Stomach (tissue), 9 donors: ENCODE results near the gene TULP1. TPM values are rescaled to one million over a fixed set of nuclear protein-coding genes. Genes with fewer than 3 reads are reported as not detected.

Experiments used
- DNase-seq, 2 donors: peaks; one replicate each; pipeline versions ENCODE4 v3.0.0 to v3.0.0-alpha.2; 2013 to 2019
- H3K27ac ChIP-seq, 5 donors: fragments of 200-600 bp in 4 of 5; sonication (generic) in 4 of 5; one replicate each; pipeline ENCODE4 v1.5.1; 2013 to 2019; ENCODE audit warnings: mild to moderate bottlenecking in 1 of 5, moderate library complexity in 1 of 5
- H3K27me3 ChIP-seq, 3 donors: fragments of 200-600 bp; sonication (generic); one replicate each; pipeline ENCODE4 v1.5.1; 2017 to 2019; ENCODE audit warnings: mixed run types in 1 of 3
- H3K36me3 ChIP-seq, 4 donors: fragments of 200-600 bp; sonication (generic); 1 replicate in 3 of 4; 2 replicates in 1 of 4; pipeline ENCODE4 v1.5.1; 2016 to 2019
- H3K4me1 ChIP-seq, 4 donors: fragments of 200-600 bp; sonication (generic); one replicate each; pipeline ENCODE4 v1.5.1; 2016 to 2019
- H3K4me3 ChIP-seq, 4 donors: fragments of 200-600 bp; sonication (generic) in 3 of 4; one replicate each; pipeline ENCODE4 v1.5.1; 2016 to 2019; ENCODE audit warnings: mild to moderate bottlenecking in 1 of 4
- H3K9me3 ChIP-seq, 4 donors: fragments of 200-600 bp; sonication (generic); one replicate each; pipeline ENCODE4 v1.5.1; 2016 to 2019
- CTCF ChIP-seq, 7 experiments: fragments of 450-650 bp in 4 of 7; fragments of 200-600 bp in 3 of 7; sonication (generic) in 3 of 7; IDR thresholded peaks; one replicate each; pipeline ENCODE4 v1.5.1; 2016 to 2019; ENCODE audit warnings: antibody characterized with exemption in 7 of 7, control low read depth in 2 of 7, mild to moderate bottlenecking in 1 of 7
- EP300 ChIP-seq: sonication (generic); formaldehyde crosslinking; IDR thresholded peaks from one replicate; pipeline ENCODE4 v1.6.1; 2017; ENCODE audit warnings: antibody characterized with exemption
- POLR2A ChIP-seq, 4 donors: fragments of 450-650 bp; IDR thresholded peaks; one replicate each; pipeline ENCODE4 v1.6.1; 2016; ENCODE audit warnings: antibody characterized with exemption in 4 of 4, control low read depth in 2 of 4, mild to moderate bottlenecking in 1 of 4, moderate library complexity in 1 of 4
- POLR2AphosphoS5 ChIP-seq, 3 donors: sonication (generic); formaldehyde crosslinking; IDR thresholded peaks; one replicate each; pipeline ENCODE4 v1.6.1; 2016; ENCODE audit warnings: antibody characterized with exemption in 3 of 3
- WGBS, 5 donors: extraction: QIAGEN DNeasy Blood & Tissue Kit in 3 of 5; methylation state at CpG; one replicate each; pipeline versions ENCODE4 v1.1.5 to v1.1.7; 2013 to 2018; 5-methylcytosine and 5-hydroxymethylcytosine counted together
- intact Hi-C: fragments of 100-400 bp; cut with DNase I; formaldehyde crosslinking; loops from one replicate; pipeline ENCODE4 v1.15.1; 2023; ENCODE audit warnings: low total_unique reads
- polyA plus RNA-seq, 3 donors: library from polyadenylated mRNA; stranded (reverse); fragments of 200-250 nt; gene quantifications; one replicate each; pipeline ENCODE4 v1.2.3, GENCODE V29; 2013
- total RNA-seq, 5 donors: library from RNA; depleted of rRNA; stranded (reverse); fragments of >200 nt; gene quantifications; one replicate each; pipeline versions ENCODE4 v1.1.0 to v1.2.3, GENCODE V29; 2014 to 2016
- donor health status: healthy with polysubstance abuse.
- donor health status: Bipolar disorder and iron deficiency.
- donor health status: healthy.

Gene TULP1
- total and polyA plus RNA-seq, 8 donors, result 0.05 TPM; not detected in 7

- 8 to 23% (median 18%) methylated on average over 3 of the region's 3 CpGs for WGBS, 5 donors
- no peak for DNase-seq
- intact Hi-C loops, result loop anchor here (5.0 kb wide), 2 partner anchors 111 to 156 kb away; partner anchors contain the start of genes DEF6 and PPARD
- peaks cover 15 to 32% (median 25%) of the 10 kb centered on the region in 4 donors for H3K4me1 ChIP-seq
- H3K9me3 ChIP-seq, result no peaks in the 10 kb centered on the region
- no peak for TF ChIP-seq POLR2A (IDR thresholded peaks at IDR 0.05)
- TF ChIP-seq CTCF (IDR thresholded peaks at IDR 0.05), result no peak
- no peak for TF ChIP-seq EP300
- TF ChIP-seq POLR2AphosphoS5 (IDR thresholded peaks at IDR 0.05), result no peak
- no peaks in the 10 kb centered on the region for H3K27me3 ChIP-seq
- peaks cover 0 to 29% (median 23%) of the 10 kb centered on the region in 4 donors for H3K36me3 ChIP-seq
- H3K27ac ChIP-seq, result peak overlapping the region in 1 of 5 donors; percentile 88
- peak overlapping the region; percentile 58 to 78 (median 71) for H3K4me3 ChIP-seq
Observed at GRCh38 chr6:35453236-35453635, 59.5 kb downstream of the TULP1 start.

- 0 to 2% (median 1%) methylated on average over 16 to 87 of the region's 87 CpGs for WGBS, 5 donors
- peak within 1 kb of the TSS; percentile 61 to 88 (median 80) for H3K27ac ChIP-seq
- DNase-seq, result peak; percentile 97 to 98
- H3K9me3 ChIP-seq, result no peaks in the 10 kb centered on the region
- TF ChIP-seq POLR2AphosphoS5 (IDR thresholded peaks at IDR 0.05), result peak; percentile 54 to 91 (median 63)
- no peak for TF ChIP-seq POLR2A (IDR thresholded peaks at IDR 0.05)
- H3K27me3 ChIP-seq, result no peaks in the 10 kb centered on the region
- peak within 1 kb of the TSS; percentile 58 to 78 (median 71) for H3K4me3 ChIP-seq
- H3K36me3 ChIP-seq, result peaks cover 0 to 21% (median 19%) of the 10 kb centered on the region in 4 donors
- H3K4me1 ChIP-seq, result peaks cover 15 to 32% (median 25%) of the 10 kb centered on the region in 4 donors
- intact Hi-C loops, result loop anchor here (5.0 kb wide), 2 partner anchors 110 to 155 kb away; partner anchors contain the start of genes DEF6 and PPARD
Observed at GRCh38 chr6:35452183-35453090, 60.3 kb downstream of the TULP1 start, which contains the start of gene FANCE. Gene FANCE, plus strand, starts transcription at chr6:35452338. Its CDS starts 208 bp downstream, at chr6:35452546.

- TF ChIP-seq POLR2A (IDR thresholded peaks at IDR 0.05) (no peak), POLR2AphosphoS5 (IDR thresholded peaks at IDR 0.05) (no peak), CTCF (IDR thresholded peaks at IDR 0.05) (no peak)
- DNase-seq, result peak in 1 of 2 donors; percentile 65
- Histone ChIP-seq H3K27ac (peak overlapping the region in 4 of 5 donors; percentile 61 to 88 (median 83)), H3K9me3 (no peaks in the 10 kb centered on the region), H3K27me3 (no peaks in the 10 kb centered on the region), H3K36me3 (peaks cover 0 to 12% (median 11%) of the 10 kb centered on the region in 4 donors), H3K4me1 (peaks cover 15 to 32% (median 25%) of the 10 kb centered on the region in 4 donors), H3K4me3 (peak overlapping the region; percentile 58 to 78 (median 71))
- WGBS, 5 donors, result 8 to 14% (median 9%) methylated on average over 15 to 20 of the region's 20 CpGs
- intact Hi-C loops, result loop anchor here (5.0 kb wide), 2 partner anchors 109 to 154 kb away; partner anchors contain the start of genes DEF6 and PPARD
Observed at GRCh38 chr6:35451354-35452182, 61.1 kb downstream of the TULP1 start.

GRCh38 chr6:35449287-35449881, 63.3 kb downstream of the TULP1 start:
- DNase-seq, result peak; percentile 33 to 86
- no peaks in the 10 kb centered on the region for H3K9me3 ChIP-seq
- no peaks in the 10 kb centered on the region for H3K27me3 ChIP-seq
- TF ChIP-seq POLR2A (IDR thresholded peaks at IDR 0.05) (no peak), POLR2AphosphoS5 (IDR thresholded peaks at IDR 0.05) (peak in 1 of 3 donors; percentile 14), EP300 (no peak), CTCF (IDR thresholded peaks at IDR 0.05) (peak in 5 of 7 experiments; percentile 53 to 79 (median 67))
- H3K4me3 ChIP-seq, result no peak overlapping the region
- WGBS, 5 donors, result 25 to 35% (median 28%) methylated on average over 8 to 14 of the region's 14 CpGs
- intact Hi-C loops, result no loop called here
- no peak overlapping the region for H3K27ac ChIP-seq
- H3K36me3 ChIP-seq, result no peaks in the 10 kb centered on the region
- H3K4me1 ChIP-seq, result peaks cover 15 to 28% (median 22%) of the 10 kb centered on the region in 4 donors
